ENCODE measurements around the gene SP3.

DNA sequence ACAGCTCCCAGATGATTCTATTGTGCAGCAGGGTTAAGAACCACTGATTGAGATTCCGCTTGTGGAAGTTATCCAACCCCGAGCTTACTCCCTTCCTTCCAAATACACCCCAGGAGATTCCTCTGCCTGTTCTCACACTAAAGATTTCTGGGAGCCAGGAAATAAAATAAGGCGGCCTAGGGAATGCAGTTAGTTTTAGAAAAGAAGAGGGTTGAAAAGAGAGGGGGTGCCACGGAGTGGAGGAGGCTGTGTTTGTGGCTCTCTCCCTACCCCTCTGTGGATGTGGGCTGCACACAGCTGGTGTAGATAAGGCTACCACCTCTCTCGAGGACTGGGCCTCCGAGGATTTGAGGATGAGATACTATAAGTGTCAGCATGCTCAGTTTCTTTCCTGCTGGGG is 25.1 kb upstream of the SP3 start:
- TF ChIP-seq EZH2phosphoT487 (IDR thresholded peaks at IDR 0.05; ENCODE audit: borderline replicate concordance, low read length), result no peak
- TF ChIP-seq, protein P1, sequence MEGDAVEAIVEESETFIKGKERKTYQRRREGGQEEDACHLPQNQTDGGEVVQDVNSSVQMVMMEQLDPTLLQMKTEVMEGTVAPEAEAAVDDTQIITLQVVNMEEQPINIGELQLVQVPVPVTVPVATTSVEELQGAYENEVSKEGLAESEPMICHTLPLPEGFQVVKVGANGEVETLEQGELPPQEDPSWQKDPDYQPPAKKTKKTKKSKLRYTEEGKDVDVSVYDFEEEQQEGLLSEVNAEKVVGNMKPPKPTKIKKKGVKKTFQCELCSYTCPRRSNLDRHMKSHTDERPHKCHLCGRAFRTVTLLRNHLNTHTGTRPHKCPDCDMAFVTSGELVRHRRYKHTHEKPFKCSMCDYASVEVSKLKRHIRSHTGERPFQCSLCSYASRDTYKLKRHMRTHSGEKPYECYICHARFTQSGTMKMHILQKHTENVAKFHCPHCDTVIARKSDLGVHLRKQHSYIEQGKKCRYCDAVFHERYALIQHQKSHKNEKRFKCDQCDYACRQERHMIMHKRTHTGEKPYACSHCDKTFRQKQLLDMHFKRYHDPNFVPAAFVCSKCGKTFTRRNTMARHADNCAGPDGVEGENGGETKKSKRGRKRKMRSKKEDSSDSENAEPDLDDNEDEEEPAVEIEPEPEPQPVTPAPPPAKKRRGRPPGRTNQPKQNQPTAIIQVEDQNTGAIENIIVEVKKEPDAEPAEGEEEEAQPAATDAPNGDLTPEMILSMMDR (IDR thresholded peaks at IDR 0.05; ENCODE audit: low read depth, low read length, poor library complexity, severe bottlenecking), result no peak
